Esophagus mucosa (tissue), 1 donor: ENCODE measurements around the gene GDF9. TPM values are rescaled to one million over a fixed set of nuclear protein-coding genes. Genes with fewer than 3 reads are reported as not detected.

Source experiments
- ATAC-seq: fragments of 200-7000 bp; cut with Tn5 transposase; one replicate; pipeline ENCODE4 v1.9.1; 2020
- total RNA-seq: library from RNA; stranded (reverse); gene quantifications from one replicate; pipeline ENCODE4 v1.2.4, GENCODE V29; 2023
- donor health status: DM: yes; HTN: yes; CAD: no.

The GDF9 gene
- total RNA-seq, 1 donor from 2014 or later = 0.36 TPM

DNA sequence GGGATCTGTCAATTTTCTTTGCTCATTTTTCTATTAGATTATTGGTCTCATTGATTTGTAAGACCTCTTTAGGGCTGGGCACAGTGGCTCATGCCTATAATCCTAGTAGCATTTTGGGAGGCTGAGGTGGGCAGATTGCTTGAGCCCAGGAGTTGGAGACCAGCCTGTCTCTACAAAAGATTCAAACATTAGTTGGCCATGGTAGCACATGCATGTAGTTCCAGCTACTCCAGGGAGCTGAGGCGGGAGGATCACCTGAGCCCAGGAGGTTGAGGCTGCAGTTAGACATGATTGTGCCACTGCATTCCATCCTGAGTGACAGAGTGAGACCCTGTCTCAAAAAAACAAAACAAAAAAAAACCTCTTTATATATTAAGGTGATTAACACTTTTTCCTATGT, 29.4 kb downstream of the GDF9 start:
- ATAC-seq = no peak

DNA sequence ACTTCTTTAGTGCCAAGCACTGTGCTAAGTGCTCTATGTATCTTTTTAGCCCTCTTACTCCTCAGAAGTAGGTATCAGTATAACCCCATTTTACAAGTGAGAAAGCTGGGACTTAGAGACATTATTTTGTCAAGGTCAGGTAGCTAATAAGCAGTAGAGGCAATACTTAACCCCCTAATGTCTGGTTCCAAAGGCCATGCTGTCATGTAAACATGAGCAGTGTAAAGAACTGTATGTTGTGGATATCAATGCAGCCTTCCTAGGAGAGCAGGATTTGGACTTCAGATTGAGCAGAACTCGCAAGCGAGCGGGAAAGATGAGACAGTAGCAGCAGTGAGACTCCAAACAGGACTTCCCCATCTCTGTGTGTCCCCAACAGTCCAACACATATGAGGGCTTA, 32.2 kb downstream of the GDF9 start:
- no peak for ATAC-seq

DNA sequence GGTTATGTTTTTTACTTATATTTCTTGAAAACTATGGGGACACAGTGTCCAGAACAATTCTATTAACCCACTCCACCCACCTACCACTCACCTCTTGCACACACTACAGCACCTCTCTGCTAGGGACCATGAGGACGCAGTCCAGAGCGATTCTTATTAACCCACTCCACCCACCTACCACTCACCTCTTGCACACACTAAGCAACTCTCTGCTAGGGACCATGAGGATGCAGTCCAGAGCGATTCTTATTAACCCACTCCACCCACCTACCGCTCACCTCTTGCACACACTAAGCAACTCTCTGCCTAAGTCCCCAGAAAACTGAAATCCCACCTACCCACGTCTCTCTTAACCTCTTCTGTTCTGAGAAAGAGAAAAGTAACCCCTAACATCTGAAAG, 33.7 kb downstream of the GDF9 start:
- ATAC-seq = no peak

DNA sequence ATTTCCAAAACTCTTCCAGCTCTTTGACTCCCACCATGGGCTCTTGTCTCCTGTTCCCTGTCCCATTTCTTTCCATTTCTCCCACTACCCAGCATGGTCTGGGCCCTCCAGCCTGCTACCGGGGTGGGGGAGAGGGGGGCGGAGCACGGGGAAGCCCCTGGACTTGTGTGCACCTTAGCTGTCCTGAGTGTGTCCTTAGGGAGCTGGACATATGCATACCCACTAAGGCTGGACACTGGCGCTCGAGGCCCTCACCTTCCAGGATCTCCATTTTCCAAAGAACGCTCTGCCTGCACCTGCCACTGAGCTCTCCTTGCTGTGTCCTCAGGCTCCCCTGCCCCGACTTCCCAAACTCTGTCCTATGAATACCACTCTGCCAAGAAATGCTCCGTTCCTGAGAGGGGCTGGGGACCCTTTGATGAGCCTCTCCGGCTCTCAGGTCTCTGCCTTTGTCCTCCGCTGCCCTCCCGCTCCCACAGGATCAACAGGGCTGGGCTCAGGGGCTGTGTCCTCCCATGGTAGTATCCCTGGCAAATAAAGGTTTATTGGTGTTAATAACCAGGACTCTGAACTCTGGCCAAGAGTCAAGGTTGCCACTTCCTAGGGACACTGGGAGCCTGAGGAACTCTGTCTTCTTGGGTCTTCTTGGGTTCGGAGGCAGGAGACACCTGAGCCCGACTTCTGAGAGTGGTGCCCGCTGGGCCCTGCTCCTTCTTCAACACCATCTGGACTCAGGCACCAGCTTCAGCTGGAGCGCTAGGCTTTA, 35.0 kb downstream of the GDF9 start:
- ATAC-seq = no peak

DNA sequence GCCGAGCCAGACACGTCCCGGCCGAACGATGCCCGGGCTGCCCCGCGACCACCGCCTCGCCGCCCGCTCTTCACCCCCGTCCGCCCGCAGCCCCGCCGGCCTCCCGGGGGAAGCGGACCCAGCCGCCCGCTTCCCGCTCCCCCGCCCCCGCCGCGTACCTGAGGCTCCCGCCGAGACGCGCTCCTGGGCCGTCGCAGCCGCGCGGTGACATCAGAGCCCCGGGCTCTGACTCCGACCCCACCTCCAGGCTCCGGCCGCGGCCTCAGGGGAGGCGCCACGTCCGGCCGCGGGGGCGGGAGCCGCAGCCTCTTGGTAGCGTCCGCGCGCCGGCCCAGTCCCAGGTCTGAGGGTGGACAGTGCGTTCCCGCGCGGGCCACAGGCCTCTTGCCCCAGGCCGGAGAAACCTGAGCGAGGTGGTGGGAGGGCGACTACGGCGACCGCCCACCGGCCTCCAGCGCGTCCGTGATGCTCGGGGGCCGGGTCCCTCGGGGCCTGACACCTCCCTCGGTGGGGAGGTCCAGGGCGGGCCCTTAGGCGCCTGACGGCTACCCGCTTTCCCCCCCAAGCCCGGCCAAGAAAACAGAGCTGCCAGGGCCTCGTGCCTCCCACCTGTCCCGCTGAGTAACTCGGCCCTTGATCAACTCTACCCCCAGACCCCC, 35.7 kb downstream of the GDF9 start, which contains the start of gene SHROOM1:
Gene SHROOM1 (minus strand): TSS at position 212 of the 659 bp plus-strand sequence. CDS start 4,507 bp downstream, outside the sequence.
- ATAC-seq = peak; percentile 68

DNA sequence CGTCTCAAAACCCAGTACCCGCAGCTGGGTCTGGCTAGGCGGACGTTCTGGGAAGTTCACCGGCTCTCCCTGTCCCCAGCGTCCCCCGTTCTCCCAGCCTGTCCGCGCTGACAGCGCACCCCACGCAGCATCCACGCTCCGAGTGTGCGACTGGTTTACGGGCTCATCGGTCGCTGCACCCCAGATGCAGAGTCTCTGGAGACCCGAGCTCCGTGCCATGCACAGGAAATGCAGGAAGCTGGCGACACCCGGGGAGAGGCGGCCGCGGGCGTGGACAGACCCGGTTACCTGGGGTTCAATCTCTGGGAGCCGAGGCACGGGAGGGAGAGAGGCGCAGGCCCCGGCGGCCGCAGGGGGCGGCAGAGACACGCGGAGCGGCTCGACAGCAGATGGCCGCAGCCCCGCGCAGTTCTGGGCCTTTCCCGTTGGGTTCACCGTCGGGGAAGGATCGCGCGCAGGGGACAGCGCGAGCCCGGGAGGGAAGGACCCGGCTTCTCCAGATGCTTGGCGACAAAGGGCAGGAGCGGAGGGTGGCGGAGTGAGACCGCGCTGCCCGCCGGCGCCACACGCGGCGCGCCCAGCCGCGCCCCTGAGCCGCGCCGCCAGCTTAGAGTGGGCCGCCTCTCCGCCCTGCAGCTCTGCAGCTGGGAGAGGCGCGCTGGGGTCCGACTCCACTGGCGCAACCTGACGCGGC, 36.4 kb downstream of the GDF9 start:
- peak; percentile 88 for ATAC-seq

DNA sequence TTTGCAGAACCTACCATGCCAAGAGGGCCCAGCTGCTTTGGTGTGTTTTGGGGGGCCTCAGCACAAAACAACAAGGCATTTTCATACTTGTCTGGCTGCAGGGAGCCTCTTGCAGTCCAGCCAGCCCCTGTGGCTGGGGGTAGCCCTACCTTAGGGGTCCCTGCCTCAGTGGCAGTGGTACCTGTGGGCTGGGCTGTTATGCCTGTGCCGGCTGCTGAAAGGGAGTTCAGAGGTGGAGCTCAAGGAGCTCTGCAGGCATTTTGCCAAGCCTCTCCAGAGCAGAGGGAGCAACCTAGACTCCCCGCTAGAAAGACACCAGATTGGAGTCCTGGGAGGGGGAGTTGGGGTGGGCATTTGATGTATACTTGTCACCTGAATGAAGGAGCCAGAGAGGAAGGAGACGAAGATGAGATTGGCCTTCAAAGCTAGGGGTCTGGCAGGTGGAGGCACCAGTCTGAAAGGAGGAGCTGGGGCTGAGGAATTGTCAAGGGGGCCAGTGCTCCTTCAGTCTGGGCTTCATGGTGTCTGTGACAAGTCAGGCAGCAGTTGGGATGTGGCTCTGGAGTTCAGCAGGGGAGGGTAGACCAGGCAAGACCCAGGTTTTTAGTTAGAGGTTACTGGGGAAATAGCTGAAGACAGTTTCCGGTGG, 37.3 kb downstream of the GDF9 start:
- no peak for ATAC-seq

DNA sequence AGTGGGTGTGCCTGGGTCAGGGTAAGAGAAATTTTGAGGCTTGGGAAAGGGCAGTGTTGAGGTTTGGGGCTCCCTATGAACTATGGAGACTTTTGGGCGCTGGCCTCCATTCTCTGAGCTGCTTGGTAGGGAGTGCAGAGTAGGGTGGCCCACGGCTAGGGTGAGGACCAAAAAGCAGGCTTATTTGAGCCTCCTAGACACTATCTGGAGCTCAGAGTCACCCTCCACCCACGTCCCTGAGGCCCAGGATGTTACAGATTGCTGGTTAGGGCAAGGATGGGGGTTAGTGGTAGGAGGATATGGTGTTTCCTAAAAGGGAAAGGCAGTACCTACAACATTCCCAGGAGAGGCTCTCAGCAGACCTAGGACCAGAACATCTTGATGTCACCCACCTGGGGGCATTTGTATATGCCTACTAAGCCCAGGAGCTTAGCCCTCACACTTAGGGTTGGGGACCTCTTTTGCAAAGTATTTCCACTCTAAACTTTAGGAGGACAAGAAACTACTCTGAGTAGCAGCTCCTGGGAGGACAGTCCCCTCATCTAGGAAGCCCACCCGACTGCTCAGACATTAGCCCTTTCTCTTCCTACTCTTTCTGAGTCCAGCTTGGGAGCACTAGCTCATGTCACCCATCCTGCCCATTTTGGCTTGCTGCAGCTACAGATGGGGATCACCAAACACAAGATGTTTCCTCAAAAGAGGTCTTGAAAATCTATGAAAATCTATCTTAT, 38.2 kb downstream of the GDF9 start:
- no peak for ATAC-seq

DNA sequence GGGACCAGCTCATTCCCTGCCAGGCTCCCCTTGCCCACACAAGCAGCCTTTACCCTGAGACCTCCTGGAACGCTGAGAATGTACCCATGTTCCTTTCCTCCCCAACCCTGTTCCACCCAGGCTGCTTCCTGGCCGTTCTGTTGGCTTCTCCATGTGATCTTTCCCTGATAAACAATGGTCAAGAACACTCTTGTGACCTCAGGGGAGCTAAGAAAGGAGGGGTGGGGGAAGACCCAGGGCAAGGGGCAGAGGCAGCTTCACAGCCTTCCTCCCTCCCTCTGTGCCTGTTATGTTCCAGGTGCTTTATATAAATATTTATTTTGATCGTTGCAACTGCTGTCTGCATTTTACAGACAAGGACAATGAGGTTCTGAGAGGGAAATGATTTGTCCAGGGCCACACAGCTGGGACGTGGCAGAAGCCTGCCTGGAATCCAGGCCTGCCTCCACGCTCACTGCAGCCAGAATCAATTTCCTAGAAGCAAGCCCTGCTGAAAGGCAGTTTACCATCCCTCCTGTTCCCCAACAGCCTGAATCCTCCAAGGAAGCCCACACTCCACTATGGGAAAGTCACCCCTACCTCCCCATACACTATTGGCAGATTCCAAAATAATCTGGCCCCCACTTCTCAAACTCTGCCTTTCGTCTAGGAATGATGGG, 39.7 kb downstream of the GDF9 start:
- ATAC-seq = no peak

DNA sequence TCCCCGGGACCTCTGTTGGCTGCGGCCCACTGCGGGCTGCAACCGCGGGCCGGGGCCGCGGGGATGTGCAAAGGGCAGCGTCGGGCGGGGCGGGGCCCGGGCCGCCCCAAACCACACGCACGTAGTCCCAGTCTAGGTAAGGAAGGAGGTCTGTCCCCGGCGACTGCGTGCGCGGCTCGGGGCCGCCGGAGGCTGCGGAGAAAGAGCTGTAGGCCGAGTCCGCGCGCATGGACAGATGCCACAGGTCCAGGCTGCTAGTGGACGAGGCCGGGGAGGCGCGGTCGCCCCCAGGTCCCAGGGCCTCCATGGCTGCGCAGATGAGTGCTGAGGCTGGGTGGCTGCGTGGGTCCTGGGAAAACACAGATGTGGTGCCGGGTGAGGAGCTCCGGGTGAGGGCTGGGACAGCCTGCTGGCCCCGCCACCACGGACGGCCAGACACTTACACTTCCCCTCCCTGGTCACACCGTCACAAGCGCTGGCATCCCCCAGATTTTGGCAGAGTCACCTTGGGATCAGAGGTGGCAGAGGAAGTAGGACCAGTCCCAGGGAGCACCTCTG, 40.4 kb downstream of the GDF9 start:
- no peak for ATAC-seq

DNA sequence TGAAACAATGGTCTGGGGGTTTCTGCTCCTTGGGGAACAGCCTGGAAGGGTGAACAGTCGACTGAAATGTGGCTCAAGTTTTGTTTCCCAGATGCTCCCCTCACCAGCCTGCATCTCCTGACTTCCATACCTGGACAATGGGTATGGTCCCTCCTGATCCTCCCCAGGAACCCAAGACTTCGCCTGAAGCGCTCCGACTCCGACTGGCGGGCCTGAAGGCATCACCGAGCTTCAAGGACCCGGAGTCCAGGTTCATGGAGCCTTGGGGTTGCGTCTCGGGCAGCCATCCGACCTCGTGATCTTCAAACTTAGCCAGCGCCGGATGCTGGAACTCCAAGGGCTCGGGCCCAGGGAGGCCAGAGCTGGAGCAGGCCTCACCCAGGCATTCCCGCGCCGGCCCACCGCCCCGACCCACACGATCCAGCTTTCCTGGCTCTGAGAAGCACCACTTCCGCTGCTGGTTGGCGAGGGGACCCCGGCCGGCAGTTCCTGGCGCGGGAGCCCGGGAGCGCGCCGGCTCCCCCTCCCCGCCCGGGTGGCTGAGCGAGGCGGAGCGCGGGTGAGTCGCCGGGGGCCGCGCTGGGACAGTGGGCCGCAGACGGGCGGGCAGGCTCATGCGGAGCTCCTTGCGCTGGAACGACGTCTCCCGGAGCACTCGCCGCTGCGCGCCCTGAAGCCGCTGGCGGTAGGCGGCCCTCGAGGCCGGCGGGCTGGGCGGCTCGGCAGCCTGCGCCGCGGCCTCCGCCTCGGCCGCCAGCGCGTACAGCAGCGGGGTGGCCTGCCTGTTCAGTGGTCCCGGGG, 41.0 kb downstream of the GDF9 start:
- ATAC-seq = no peak

DNA sequence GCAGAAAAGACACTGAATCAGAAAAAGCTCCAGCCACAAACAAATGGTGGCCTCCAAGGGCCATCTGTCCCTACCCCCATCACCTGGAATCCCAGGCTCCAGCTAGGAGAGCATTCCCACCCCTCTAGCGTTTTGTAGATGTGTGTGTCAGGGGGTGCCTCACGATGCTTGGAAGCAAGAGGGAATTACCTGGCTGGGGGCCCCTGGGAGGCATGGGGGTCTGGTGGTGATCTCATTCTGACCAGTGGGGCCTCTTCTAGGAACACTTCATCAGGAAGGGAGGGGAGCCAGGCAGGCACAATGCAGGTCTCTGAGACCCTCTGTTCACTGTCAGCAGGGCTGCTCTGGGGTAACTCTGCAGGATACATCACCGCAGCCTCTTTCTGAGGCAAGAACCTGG, 41.8 kb downstream of the GDF9 start:
- ATAC-seq = no peak

DNA sequence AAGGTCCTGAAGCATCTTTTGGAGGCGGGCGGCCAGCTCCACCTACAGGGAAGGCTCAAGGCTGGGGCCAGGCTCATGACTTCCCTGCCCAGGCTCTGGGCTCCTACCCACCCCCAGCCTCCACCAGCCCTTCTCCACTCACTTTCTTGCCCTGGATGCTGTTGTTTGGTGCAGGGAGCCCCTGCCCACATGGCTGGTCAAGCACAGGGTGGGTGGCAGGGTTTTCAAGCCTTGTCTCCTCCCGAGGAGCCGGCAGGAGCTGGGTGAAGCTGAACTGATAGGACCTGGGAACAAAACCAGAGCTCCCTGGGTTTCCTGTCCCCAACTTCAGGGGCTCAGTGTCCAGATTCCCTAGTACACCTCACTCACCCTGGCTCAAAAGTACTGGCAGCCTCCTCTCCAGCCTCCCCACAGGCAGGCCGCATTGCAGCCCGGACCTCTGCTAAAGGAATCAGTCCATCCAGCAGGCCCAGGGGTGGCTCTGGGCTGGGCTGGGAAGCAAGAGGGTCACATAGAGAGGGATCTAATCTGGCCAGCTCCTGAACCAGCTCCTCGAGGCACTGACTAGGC, 42.7 kb downstream of the GDF9 start:
- ATAC-seq = no peak

DNA sequence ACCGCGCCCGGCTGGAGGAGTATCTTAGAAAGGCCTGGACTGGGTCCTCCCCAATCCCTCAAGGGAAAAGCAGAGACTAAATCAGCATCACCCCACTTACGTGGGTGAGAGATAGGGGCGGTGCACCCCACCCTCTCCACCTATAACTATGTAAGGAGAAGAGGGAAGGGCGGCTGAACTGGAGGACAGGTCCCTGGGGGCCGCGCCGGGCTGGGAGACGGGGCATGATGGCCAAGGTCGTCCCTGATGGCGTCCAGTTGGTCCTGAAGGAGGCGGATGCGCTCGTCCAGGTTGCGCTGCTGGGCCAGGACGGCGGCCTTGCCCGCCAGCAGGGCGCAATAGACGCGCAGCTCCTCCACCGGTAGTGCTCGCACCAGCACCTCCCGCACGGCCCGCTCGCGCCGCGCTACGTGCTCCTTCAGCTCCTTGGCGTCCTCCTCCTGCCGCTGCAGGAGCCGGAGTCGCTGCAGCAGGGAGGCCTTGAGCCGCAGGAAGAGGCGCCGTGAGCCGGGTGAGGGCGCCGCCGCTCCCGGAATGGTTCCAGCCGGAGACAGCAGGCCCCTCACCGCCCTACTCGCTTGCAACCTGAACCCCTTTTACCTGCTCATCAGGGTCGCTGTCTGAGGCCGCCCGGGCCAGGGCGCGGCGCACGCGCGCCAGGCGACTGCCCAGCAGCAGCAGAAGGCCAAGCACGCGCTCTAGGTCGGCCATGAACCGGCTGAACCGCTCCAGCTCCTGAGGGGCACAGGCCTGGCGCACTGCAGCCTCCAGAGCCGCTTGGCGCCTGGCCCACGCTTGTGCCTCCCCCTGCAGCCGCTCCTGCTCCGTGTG, 43.4 kb downstream of the GDF9 start:
- peak; percentile 63 for ATAC-seq

DNA sequence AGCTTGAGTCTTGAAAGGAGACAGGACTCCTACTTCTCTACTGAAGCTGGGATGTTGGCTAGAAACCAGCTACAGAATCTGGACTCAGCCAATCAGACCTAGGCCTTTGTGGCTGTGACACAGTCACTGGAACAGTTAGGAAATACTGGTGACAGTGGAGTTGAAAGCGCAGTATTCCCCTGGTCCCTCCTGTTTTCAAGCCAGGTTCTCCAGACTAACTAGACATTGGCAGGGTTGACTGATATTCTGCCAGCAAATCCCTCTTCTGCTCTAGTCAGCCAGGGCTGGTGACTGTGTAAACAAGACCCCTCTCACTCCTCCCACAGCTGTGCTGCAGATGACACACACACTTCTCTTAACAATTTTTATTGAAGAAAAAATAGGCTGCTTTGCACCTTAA, 44.5 kb downstream of the GDF9 start:
- ATAC-seq = no peak

DNA sequence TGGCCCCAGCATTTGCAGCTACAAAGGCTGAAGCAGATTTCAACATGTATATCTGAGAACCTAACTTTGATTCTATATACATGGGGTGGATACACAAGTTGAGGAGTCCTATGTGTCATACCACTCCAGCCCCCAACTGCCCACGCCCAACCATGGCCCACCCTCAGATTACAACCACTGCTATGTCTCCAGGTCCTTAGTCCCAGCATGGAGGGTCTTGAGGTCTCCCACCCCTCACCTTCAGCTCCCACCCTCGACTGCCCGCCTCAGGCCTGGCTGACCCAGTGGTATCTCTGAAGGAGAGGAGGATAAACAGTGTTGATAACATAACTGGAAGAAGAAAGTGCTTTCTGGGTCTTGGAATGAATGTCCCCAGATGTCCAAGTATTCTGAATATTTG, 44.9 kb downstream of the GDF9 start:
- ATAC-seq = no peak

DNA sequence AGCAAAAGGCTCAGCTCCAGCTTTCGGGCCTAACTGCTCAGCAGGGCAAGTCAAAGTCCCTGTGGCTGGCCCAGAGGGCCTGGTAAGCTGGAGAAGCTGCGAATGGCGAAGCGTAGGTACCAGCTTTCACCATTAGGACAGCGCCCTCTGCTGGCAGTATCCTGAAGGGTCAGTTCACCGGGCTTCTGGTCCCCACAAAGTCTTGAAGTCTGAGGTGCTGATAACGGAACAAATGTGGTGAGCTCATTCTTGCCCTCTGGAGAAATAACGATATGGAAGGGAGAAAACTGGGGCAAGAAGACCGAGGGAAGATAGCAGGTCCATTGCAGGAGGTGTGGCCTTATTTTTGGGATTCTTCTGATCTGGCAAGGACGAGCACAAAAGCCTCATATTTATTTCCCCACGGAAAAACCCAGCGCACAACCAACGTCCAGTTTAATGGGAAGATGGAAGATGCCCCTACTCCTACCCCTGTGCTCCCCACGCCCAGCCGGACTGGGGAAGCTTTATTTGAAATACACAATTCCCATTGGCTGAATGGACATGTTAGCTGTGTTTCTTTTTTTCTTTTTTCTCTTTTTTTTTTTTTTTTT, 46.0 kb downstream of the GDF9 start:
- peak; percentile 88 for ATAC-seq

DNA sequence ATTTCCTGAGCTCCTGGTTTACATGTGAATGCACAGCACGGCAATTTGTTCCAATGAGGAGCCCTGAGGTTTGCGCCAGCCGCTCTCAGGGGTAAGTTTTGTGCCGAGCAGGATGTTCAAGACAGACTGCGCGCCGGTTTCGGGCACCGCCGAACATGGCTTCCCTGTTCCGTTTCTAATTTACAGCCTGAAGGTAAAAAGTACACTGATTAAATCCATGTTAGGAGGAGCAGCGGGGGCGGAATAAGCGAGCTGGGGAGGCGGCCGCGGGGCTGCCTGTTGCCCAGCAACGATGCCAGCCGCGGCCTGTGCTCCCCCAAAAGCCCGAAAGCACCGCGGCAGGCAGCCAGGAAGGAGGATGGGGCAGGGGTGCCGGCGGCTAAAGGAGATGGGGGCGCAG, 46.8 kb downstream of the GDF9 start:
- no peak for ATAC-seq

DNA sequence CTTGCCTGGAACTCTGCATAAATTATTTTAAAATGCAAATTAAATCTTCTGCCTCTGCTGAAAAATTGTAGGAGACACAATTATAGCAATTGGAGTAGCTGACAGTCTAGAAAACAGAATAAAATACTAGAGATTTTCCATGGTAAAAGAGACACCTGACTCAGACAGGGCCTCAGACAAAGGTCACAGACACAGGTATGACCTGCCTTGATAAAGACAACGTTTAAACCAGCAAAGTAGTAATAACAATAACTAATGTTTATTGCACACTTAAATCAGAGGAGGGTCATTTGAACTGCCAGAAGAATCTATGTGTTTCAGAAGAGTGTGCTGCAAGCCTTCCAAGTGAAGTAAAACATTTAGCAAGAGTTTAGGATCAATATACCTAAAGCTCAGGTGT, 49.3 kb downstream of the GDF9 start:
- no peak for ATAC-seq
